Right renal pelvis (tissue), 4 donors: Measurements from ENCODE around the gene JAK3. TPM values are rescaled to one million over a fixed set of nuclear protein-coding genes. Genes with fewer than 3 reads are reported as not detected.
"Not testable (repeated sequence)": the region's sequence is repeated elsewhere in the genome, so short reads cannot be mapped to it uniquely, and the experiment has no call there.

Experiments
- DNase-seq, 4 donors: peaks; one replicate each; pipeline ENCODE4 v3.0.0-alpha.2; 2013; ENCODE audit warnings: low read depth in 4 of 4, low spot score in 3 of 4, missing footprints in 1 of 4
- polyA plus RNA-seq, 4 donors: library from polyadenylated mRNA; unstranded; fragments of 120-200 nt; gene quantifications; one replicate each; pipeline ENCODE4 v1.2.1, GENCODE V29; 2013; ENCODE audit not compliant: insufficient read length in 4 of 4

The JAK3 gene
- polyA plus RNA-seq, 4 donors: 2.1 to 3.6 (median 3.0) TPM

DNA sequence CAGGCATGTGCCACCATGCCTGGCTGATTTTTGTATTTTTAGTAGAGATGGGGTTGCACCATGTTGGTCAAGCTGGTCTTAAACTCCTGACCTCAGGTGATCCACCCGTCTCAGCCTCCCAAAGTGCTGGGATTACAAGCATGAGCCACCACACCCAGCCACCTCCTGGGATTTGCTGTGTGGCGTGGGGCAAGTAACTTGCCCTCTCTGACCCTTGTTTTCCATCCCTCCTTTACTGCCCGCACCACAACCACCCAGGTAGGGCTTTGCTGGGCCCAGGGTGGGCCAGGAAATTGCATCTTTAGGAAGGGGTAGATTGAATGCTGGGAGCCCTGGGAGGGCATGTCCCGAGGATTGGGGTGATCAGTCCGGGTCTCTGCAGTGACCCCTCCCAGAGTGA, 64.1 kb downstream of the JAK3 start:
- DNase-seq: not testable (repeated sequence)

DNA sequence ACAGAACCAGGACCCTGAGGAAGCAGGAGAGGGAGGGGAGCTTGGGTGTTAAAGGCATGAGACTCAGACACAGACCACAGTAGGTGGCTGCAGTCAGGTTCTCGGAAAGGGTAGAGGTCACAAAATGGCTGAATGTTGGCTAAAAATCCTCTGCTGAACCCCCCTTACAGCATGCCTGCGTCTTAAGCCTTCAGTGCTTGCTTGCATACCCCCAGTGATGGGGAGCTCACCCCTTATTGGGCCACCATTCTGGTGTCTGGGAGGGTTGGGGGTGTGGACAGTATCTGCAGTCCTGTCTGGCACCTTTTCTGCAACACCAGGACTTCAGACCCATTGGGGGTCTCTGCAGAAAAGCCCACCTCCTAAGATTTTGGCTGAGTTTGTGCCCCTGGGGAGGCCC, 67.0 kb downstream of the JAK3 start:
- no peak for DNase-seq

DNA sequence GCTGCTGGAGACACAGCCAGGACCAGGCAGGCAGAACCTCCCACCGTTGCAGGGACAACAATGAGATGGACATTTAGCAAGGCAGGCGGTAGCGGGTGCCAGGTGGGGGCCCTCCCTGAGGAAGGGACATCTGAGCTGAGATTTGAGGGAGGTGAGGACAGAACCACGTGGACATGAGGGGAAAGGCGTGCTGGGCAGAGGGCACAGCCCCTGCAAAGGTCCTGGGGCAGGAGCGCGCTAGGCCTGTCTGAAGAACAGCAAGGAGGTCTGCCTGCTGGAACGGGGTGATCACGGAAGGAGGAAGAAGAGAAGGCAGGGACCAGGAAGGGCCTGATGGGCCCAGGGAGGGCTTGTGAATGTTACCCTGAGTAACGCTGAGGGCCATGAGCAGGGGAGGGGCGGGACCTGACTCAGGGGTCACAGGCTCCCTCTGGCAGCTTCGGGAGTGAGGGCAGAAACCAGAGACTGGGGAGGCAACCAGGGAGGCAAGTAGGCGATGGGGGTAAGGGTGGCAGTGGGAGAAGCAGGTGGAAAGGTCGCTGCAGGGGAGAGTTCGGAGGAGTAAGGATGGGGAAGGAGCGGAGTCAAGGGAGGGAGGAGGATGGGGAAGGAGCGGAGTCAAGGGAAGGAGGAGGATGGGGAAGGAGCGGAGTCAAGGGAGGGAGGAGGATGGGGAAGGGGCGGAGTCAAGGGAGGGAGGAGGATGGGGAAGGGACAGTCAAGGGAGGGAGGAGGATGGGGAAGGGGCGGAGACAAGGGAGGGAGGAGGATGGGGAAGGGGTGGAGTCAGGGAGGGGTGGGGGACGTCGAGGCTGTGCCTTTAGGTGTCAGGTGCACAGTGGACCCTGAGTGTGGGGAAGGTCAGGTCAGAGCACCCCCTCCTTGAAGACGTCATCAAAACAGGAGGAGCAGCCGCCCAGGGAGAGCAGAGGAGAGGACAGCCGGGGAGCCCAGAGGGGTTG, 68.5 kb downstream of the JAK3 start:
- DNase-seq: no peak

DNA sequence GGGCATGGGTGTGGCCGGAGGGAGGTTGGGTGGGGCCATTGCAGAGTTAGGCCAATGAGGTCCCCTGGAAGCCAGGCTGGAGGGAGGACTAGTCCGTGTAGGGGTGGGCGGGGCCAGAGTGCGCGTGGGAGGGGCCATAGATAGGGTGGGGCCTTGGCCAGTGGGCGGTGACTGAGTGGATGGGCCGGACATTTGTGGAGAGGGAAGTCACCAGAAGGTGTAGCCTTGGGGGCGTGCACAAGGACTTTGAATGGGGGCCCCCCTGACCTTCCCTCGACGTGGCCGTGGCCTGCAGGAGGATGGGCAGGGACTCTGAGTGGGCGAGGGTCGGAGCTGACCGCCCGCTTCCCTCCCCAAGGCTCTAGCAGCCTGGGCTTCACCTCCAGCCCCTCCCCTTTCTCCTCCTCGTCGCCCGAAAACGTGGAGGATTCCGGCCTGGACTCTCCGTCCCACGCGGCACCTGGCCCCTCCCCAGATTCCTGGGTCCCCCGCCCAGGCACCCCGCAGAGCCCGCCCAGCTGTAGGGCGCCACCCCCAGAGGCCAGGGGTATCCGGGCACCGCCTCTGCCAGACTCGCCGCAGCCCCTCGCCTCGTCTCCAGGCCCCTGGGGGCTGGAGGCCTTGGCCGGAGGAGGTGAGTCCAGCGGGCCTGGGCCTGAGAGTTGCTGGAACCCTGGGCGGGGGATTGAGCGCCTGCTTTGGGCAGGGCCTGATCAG, 69.4 kb downstream of the JAK3 start:
- no peak for DNase-seq

DNA sequence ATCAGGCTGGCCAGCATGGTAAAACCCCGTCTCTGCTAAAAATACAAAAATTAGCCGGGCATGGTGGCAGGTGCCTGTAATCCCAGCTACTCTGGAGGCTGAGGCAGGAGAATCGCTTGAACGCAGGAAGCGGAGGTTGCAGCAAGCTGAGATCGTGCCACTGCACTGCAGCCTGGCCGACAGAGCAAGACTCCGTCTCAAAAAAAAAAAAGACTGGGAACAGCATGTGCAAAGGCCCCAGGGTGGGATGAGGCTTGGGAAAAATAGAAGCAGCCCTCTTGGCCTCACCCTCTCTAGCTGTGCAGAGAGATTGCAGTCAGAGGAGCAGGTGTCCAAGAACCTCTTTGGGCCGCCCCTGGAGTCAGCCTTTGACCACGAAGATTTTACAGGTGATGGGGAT, 69.9 kb downstream of the JAK3 start:
- DNase-seq: not testable (repeated sequence)

DNA sequence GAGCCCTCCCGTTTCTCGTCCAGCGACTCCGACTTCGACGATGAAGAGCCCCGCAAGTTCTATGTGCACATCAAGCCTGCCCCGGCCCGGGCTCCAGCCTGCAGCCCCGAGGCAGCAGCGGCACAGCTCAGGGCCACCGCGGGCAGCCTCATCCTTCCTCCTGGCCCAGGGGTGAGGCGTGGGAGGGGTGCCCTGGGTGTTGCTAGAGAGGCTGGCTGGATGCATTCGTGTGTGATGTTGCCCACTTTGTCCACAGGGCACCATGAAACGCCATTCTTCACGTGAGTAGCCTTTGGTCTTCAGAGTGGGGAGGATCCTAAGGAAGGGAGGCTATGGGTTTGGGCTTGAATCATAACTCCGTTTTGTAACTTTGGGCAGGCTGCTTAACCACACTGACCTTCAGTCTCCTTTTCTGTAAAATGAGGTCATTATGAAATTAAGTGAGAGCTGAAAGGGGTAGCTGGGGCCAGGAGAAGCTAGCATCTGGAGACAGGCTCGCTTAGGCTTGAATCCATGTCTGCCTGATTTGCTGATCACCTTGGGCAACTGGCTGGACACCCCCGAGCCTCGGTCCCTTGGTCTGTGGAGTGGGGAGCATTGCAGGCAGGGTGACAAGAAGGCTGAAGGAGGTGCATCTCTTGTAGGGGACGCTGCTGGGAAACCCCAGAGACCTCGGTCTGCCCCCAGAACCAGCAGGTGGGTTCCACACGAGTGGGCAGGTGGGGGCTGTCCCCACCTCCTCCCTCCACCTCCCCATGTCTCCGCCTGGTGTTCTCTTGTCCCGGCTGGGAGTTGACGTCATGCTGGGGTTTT, 71.6 kb downstream of the JAK3 start:
- no peak for DNase-seq

DNA sequence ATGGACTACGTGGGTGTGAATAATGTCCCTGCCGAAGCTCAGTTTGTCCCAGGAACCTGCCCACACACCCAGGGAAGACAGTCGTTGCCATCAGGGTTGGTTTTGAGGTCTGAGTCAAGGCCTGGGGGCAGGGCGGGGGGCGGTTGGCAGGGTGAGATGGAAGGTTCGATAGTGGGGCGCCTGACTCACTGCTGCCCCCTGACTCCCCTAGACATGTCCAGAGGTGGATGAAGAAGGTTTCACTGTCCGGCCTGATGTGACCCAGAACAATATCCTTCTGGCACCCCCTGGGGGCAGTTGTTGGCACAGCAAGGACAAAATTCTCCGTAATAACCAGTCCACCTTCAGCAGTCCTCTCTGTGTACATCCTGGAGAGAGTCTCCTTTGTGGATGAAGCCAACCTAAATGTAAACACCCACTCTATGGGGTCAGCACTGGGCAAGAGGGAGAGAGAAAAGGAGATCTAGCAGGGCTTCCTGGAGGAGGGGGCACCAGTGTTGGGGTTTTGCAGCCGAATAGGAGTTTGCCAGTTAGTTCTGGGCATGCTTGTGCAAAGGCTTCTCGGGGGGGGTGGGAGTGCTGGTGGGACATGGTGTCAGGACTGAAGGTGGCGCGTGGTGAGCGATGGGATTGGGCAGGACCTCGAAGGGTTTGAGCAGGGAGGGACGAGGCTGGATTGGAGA, 72.4 kb downstream of the JAK3 start:
- DNase-seq: no peak

Other genes starting within 250 kb of the JAK3 start
- under 1 TPM; 0.12 to 0.42 (median 0.24) TPM for gene UNC13A, start 159.6 kb downstream of the JAK3 start, polyA plus RNA-seq
- gene MAP1S, start 128.5 kb downstream of the JAK3 start, polyA plus RNA-seq: 10 to 100 TPM; 32.2 to 44.4 (median 35.3) TPM
- 1 to 10 TPM; 1.6 to 3.4 (median 2.0) TPM for gene FCHO1, start 96.5 kb downstream of the JAK3 start, polyA plus RNA-seq
- 10 to 100 TPM in 1 of 4 donors, 1 to 10 TPM in 3; 3.9 to 13.5 (median 7.2) TPM for gene B3GNT3, start 52.8 kb downstream of the JAK3 start, polyA plus RNA-seq
- under 1 TPM in 3 of 4 donors, not detected in 1; 0.19 to 0.54 (median 0.22) TPM for gene INSL3, start 26.5 kb downstream of the JAK3 start, polyA plus RNA-seq
- 1,000 to 10,000 TPM in 1 of 4 donors, 100 to 1,000 TPM in 3; 830 to 1,276 (median 861) TPM for gene RPL18A, start 11.9 kb upstream of the JAK3 start, polyA plus RNA-seq
- under 1 TPM in 3 of 4 donors, not detected in 1; 0.04 to 0.06 (median 0.05) TPM for gene SLC5A5, start 24.0 kb upstream of the JAK3 start, polyA plus RNA-seq
- gene CCDC124, start 85.0 kb upstream of the JAK3 start, polyA plus RNA-seq: 10 to 100 TPM; 50.8 to 96.8 (median 54.8) TPM
- 1 to 10 TPM; 4.4 to 7.3 (median 4.9) TPM for gene KCNN1, start 119.1 kb upstream of the JAK3 start, polyA plus RNA-seq
- gene ARRDC2, start 160.2 kb upstream of the JAK3 start, polyA plus RNA-seq: 1 to 10 TPM; 4.4 to 5.8 (median 4.7) TPM
- gene IL12RB1, start 239.0 kb upstream of the JAK3 start, polyA plus RNA-seq: under 1 TPM; 0.13 to 0.46 (median 0.19) TPM
- 1 to 10 TPM; 3.7 to 5.5 (median 4.8) TPM for gene MAST3, start 249.8 kb upstream of the JAK3 start, polyA plus RNA-seq